HepG2 (cell line): ENCODE measurements around the gene PMEL. TPM values are rescaled to one million over a fixed set of nuclear protein-coding genes. Genes with fewer than 3 reads are reported as not detected.

ENCODE experiments used
- ATAC-seq: fragments of 200-7000 bp; cut with Tn5 transposase; 3 replicates; pipeline ENCODE4 v1.9.1; 2020; ENCODE audit warnings: mild to moderate bottlenecking, moderate library complexity
- BruUV-seq: library from RNA; stranded (reverse); fragments of 400-500 nt; replicated peaks from 2 replicates; lab custom pipeline; 2021; lab: Mats Ljungman, UMichigan
- CTCF ChIA-PET: fragments of 300-600 bp; formaldehyde crosslinking; extraction: SDS; loops from one replicate; lab custom pipeline; 2021; ENCODE audit warnings: low total read pairs, inconsistent platforms, low intra/inter-chr PET ratio; lab: Yijun Ruan, JAX
- POLR2A ChIA-PET: fragments of 350-600 bp; sonication (Branson Sonifier 250); formaldehyde crosslinking; loops from one replicate; lab custom pipeline; 2020; ENCODE audit warnings: antibody characterized with exemption, inconsistent platforms; lab: Yijun Ruan, JAX
- DNase-seq: peaks from one replicate; pipeline ENCODE4 v3.0.0-alpha.2; 2015; ENCODE audit warnings: low spot score
- FAIRE-seq: peaks from 3 replicates; lab custom pipeline; 2011; peaks lifted over from hg19 to GRCh38; lab: Jason Lieb, UNC
- H2AFZ ChIP-seq: one replicate; pipeline ENCODE4 v1.6.1; 2011; ENCODE audit warnings: low read length, inconsistent platforms
- H3K27ac ChIP-seq: fragments of 300-600 bp; 3 replicates; pipeline ENCODE4 v1.8.0; 2011; ENCODE audit warnings: mixed run types, mild to moderate bottlenecking, mixed read lengths, low read length, inconsistent platforms; ENCODE audit not compliant: insufficient read depth; ENCODE audit errors: extremely low read length
- H3K27me3 ChIP-seq, 2 experiments: fragments of 200-600 bp in 1 of 2; 2 replicates in 1 of 2; 3 replicates in 1 of 2; pipeline versions ENCODE4 v1.6.0 to v1.8.0; 2011; ENCODE audit warnings: low read length in 2 of 2, mild to moderate bottlenecking in 2 of 2, moderate library complexity in 2 of 2, inconsistent platforms in 1 of 2; ENCODE audit not compliant: insufficient read depth in 2 of 2, control insufficient read depth in 1 of 2
- H3K36me3 ChIP-seq, 2 experiments: fragments of 200-600 bp in 1 of 2; replicated peaks in 1 of 2; 2 replicates in 1 of 2; 3 replicates in 1 of 2; pipeline versions ENCODE4 v1.5.1 to v1.8.0; 2011; ENCODE audit warnings: low read length in 2 of 2, inconsistent platforms in 1 of 2; ENCODE audit not compliant: insufficient read depth in 2 of 2, control insufficient read depth in 1 of 2
- H3K4me1 ChIP-seq: 2 replicates; pipeline ENCODE4 v1.5.1; 2012; ENCODE audit warnings: low read length, inconsistent platforms; ENCODE audit not compliant: insufficient read depth
- H3K4me2 ChIP-seq: 2 replicates; pipeline ENCODE4 v1.6.0; 2011; ENCODE audit warnings: low read depth, low read length, inconsistent platforms
- H3K4me3 ChIP-seq, 3 experiments: fragments of 200-600 bp in 1 of 3; sonication (generic), shearing (Covaris generic) in 1 of 3; replicated peaks in 1 of 3; 2 replicates each; pipeline ENCODE4 v1.5.1; 2011 to 2016; ENCODE audit warnings: low read length in 3 of 3, inconsistent platforms in 2 of 3, low read depth in 2 of 3, mild to moderate bottlenecking in 2 of 3, control low read depth in 1 of 3, mixed read lengths in 1 of 3; ENCODE audit not compliant: insufficient read depth in 1 of 3
- H3K79me2 ChIP-seq: one replicate; pipeline ENCODE4 v1.6.1; 2011; ENCODE audit warnings: low read length, inconsistent platforms; ENCODE audit not compliant: insufficient read depth
- H3K9ac ChIP-seq: 2 replicates; pipeline ENCODE4 v1.6.0; 2011; ENCODE audit warnings: mild to moderate bottlenecking, low read depth, low read length, inconsistent platforms; ENCODE audit not compliant: insufficient read depth
- H3K9me3 ChIP-seq: 2 replicates; pipeline ENCODE4 v1.5.1; 2012; ENCODE audit warnings: mild to moderate bottlenecking, low read length
- H4K20me1 ChIP-seq: 2 replicates; pipeline ENCODE4 v1.6.0; 2011; ENCODE audit warnings: inconsistent platforms, mild to moderate bottlenecking, low read length, moderate library complexity; ENCODE audit not compliant: insufficient read depth
- ARHGAP35 ChIP-seq: sonication (generic); formaldehyde crosslinking; IDR thresholded peaks from 2 replicates; pipeline ENCODE4 v1.9.0; 2022; ENCODE audit warnings: mild to moderate bottlenecking, inconsistent platforms, moderate library complexity, missing genetic modification reagents, borderline replicate concordance
- ASH2L ChIP-seq: fragments of 300-600, 200-600 bp; sonication (generic); IDR thresholded peaks from 2 replicates; pipeline ENCODE4 v1.7.0; 2017; ENCODE audit warnings: low read depth, mild to moderate bottlenecking, moderate library complexity, mixed read lengths, low read length; ENCODE audit not compliant: insufficient read length
- CREB1 ChIP-seq, 2 experiments: fragments of 450-650 bp in 1 of 2; IDR thresholded peaks; 2 replicates each; pipeline ENCODE4 v1.6.1; 2016 to 2017; ENCODE audit warnings: control low read depth in 1 of 2, mild to moderate bottlenecking in 1 of 2, missing compliant biosample characterization in 1 of 2, missing genetic modification characterization in 1 of 2
- CREM ChIP-seq, 2 experiments: sonication (generic) in 1 of 2; formaldehyde crosslinking in 1 of 2; IDR thresholded peaks; 2 replicates each; pipeline versions ENCODE4 v1.4.0 to v1.6.1; 2016 to 2020; ENCODE audit warnings: antibody characterized with exemption in 1 of 2, mild to moderate bottlenecking in 1 of 2, missing genetic modification reagents in 1 of 2
- IKZF4 ChIP-seq: sonication (generic); formaldehyde crosslinking; IDR thresholded peaks from 2 replicates; pipeline ENCODE4 v1.5.1; 2020; ENCODE audit warnings: borderline replicate concordance, mild to moderate bottlenecking, low read depth, missing genetic modification reagents; ENCODE audit errors: not compliant biosample characterization
- KAT8 ChIP-seq: IDR thresholded peaks from 2 replicates; pipeline ENCODE4 v1.6.1; 2016; ENCODE audit warnings: missing genetic modification reagents, missing compliant biosample characterization
- KDM3A ChIP-seq: IDR thresholded peaks from 2 replicates; pipeline ENCODE4 v1.6.1; 2018; ENCODE audit warnings: low read depth, missing compliant biosample characterization
- NCOA2 ChIP-seq: sonication (generic); formaldehyde crosslinking; IDR thresholded peaks from 2 replicates; pipeline ENCODE4 v1.8.0; 2022; ENCODE audit warnings: inconsistent platforms
- NFKB2 ChIP-seq: sonication (generic); formaldehyde crosslinking; IDR thresholded peaks from 2 replicates; pipeline ENCODE4 v1.4.0; 2020; ENCODE audit warnings: missing genetic modification reagents, borderline replicate concordance
- PLRG1 ChIP-seq: fragments of 450-650 bp; conservative IDR thresholded peaks from 2 replicates; pipeline ENCODE4 v1.6.1; 2016
- SRSF9 ChIP-seq: fragments of 200-400 bp; formaldehyde crosslinking; IDR thresholded peaks from 2 replicates; pipeline ENCODE4 v1.6.1; 2018; ENCODE audit warnings: borderline replicate concordance, mild to moderate bottlenecking, low read depth, low read length; ENCODE audit not compliant: insufficient read depth, poor library complexity, severe bottlenecking
- TBL1XR1 ChIP-seq: fragments of 150-350 bp; IDR thresholded peaks from 2 replicates; pipeline ENCODE4 v1.6.1; 2014; ENCODE audit warnings: borderline replicate concordance, low read length; ENCODE audit not compliant: partially characterized antibody
- ZFP36L1 ChIP-seq: sonication (generic); formaldehyde crosslinking; IDR thresholded peaks from 2 replicates; pipeline ENCODE4 v1.8.0; 2022; ENCODE audit warnings: mild to moderate bottlenecking, missing genetic modification reagents, moderate library complexity
- ZFP90 ChIP-seq: sonication (generic); formaldehyde crosslinking; IDR thresholded peaks from 2 replicates; pipeline ENCODE4 v1.8.0; 2022; ENCODE audit warnings: missing genetic modification reagents, mild to moderate bottlenecking, inconsistent platforms, borderline replicate concordance
- ZMYM2 ChIP-seq: sonication (generic); formaldehyde crosslinking; IDR thresholded peaks from 2 replicates; pipeline ENCODE4 v1.8.0; 2022; ENCODE audit warnings: mild to moderate bottlenecking, missing genetic modification reagents
- ZNF180 ChIP-seq: sonication (generic); formaldehyde crosslinking; IDR thresholded peaks from 2 replicates; pipeline ENCODE4 v1.4.0; 2020; ENCODE audit warnings: low read depth, missing genetic modification reagents, borderline replicate concordance
- ZNF20 ChIP-seq: sonication (generic); formaldehyde crosslinking; IDR thresholded peaks from 2 replicates; pipeline ENCODE4 v1.4.0; 2020; ENCODE audit warnings: mild to moderate bottlenecking, moderate library complexity, missing genetic modification reagents
- ZNF572 ChIP-seq: sonication (generic); formaldehyde crosslinking; IDR thresholded peaks from 2 replicates; pipeline ENCODE4 v1.5.1; 2020; ENCODE audit warnings: mild to moderate bottlenecking, missing genetic modification reagents
- ZNF616 ChIP-seq: sonication (generic); formaldehyde crosslinking; IDR thresholded peaks from 2 replicates; pipeline ENCODE4 v1.5.0; 2020; ENCODE audit warnings: low read depth, mild to moderate bottlenecking, missing genetic modification reagents
- WGBS: methylation state at CpG from one replicate; pipeline ENCODE4 v1.1.6; 2017; ENCODE audit warnings: low lambda C conversion rate; 5-methylcytosine and 5-hydroxymethylcytosine counted together
- in situ Hi-C: cut with HindIII; loops from 2 replicates; pipeline ENCODE4 v1.10.0; 2017; ENCODE audit warnings: low pct_unique_long_range_greater_than_20kb; ENCODE audit not compliant: extremely low pct_ligation_motif_present
- intact Hi-C: fragments of 100-400 bp; cut with micrococcal nuclease; formaldehyde crosslinking; loops from one replicate; pipeline ENCODE4 v1.10.0; 2022; ENCODE audit not compliant: unreplicated experiment
- polyA plus RNA-seq, 8 experiments: library from polyadenylated mRNA; depleted of rRNA in 3 of 8; stranded (reverse) in 7 of 8; unstranded in 1 of 8; fragments of >200 nt; fragmentation: Illumina TruSeq in 4 of 8; extraction: Trizol in 4 of 8; gene quantifications; 2 replicates each; pipeline versions ENCODE4 v1.2.1 to v1.2.3, GENCODE V29; 2011 to 2016; ENCODE audit warnings: low read depth in 4 of 8, missing spikeins in 1 of 8, mixed read lengths in 1 of 8; ENCODE audit not compliant: insufficient read depth in 1 of 8
- total RNA-seq, 5 experiments: library from RNA; depleted of rRNA; stranded (reverse); fragments of >200 nt; fragmentation: Illumina TruSeq; extraction: Trizol; gene quantifications; 2 replicates each; pipeline ENCODE4 v1.2.3, GENCODE V29; 2016; ENCODE audit warnings: low read depth in 1 of 5
- TF ChIP-seq, protein P1 (sequence below): conservative IDR thresholded peaks from 2 replicates; pipeline ENCODE4 v1.6.1; 2018; ENCODE audit warnings: missing genetic modification reagents

PMEL gene
- total and polyA plus RNA-seq, 2 of the 13 experiments (the other 11 are each of a cell fraction or from before 2014, with no cell fraction given) = 0.49 to 3.3 TPM

DNA sequence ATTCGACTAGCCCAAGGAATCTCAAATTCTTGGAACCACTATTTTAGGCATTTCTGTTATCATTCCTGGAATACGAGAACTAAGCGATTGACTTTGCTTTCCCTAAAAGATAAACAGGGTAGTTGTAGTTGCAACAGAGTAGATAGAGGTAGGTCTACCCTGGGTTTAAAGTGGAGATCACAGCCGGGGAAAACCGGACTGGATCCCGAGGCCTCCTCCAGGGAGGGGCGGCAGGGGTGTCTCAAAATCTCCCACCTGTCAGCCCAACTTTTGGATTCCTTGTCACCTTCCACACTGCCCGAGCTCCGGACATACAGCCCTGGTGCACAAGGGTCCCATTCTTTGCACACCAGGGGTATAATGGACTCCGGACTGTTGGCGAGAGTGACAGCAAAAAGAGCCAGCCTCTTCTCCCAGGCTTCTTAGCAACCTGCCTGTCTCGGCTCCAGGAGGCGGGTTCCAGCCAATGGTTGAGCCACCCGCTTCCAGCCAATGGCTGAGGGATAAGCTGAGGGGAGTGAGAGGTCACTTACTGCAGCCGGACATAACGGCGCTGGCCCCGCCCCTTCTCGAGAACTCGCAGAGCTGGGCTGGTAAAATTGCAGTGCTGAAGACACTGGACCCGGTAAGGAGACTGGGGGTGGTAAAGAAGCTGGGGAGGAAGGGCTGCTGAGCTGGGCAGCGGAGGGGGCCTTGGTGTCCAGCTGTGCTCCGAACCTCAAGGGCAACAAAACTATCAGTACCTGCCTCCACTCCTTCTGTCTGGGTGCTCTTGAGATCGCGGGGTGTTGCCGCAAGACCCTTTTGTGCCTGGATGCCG, 31.1 kb upstream of the PMEL start, which contains the start of gene SUOX:
Gene SUOX (plus strand): TSS at position 562 of the 820 bp plus-strand sequence. CDS start 4,946 bp downstream, outside the sequence.
- Histone ChIP-seq H3K79me2 (peaks cover 20% of the 10 kb centered on the region), H3K27me3 (peaks cover 0 to 3% of the 10 kb centered on the region in 2 experiments; a peak in 1 of 5 replicates), H4K20me1 (no peaks in the 10 kb centered on the region), H2AFZ (no peak within 1 kb of the TSS), H3K4me3 (peak within 1 kb of the TSS; percentile 84 to 88 (median 84)), H3K9me3 (no peaks in the 10 kb centered on the region), H3K4me2 (peak within 1 kb of the TSS; percentile 85), H3K27ac (peak within 1 kb of the TSS; percentile 92), H3K4me1 (peaks cover 50% of the 10 kb centered on the region), H3K9ac (peak within 1 kb of the TSS; percentile 88), H3K36me3 (peaks cover 7 to 24% of the 10 kb centered on the region in 2 experiments; a peak in 4 of 5 replicates)
- DNase-seq (peak; percentile 98), ATAC-seq (peak; percentile 98), FAIRE-seq (peak; percentile 99)
- ChIA-PET CTCF (interaction anchor here (1.2 to 3.0 kb wide), 4 partner anchors 30 to 44 kb away, joined by 3 to 79 read pairs (median 5); partner anchors contain the start of genes CDK2 and RPS26), POLR2A (interaction anchor here (0.6 to 3.5 kb wide), 26 partner anchors 10 to 268 kb away, joined by 3 to 60 read pairs (median 7); partner anchors contain the start of genes DNAJC14, ESYT1, IKZF4 and ORMDL2)
- under 1% methylated on average over 18 of the region's 27 CpGs for WGBS
- BruUV-seq = TSS peak; percentile 82
- in situ Hi-C loops (loop anchor here (5.0 kb wide), 1 partner anchor 35 kb away; no protein-coding TSS in a partner anchor), intact Hi-C loops (loop anchor here (1.0 to 2.0 kb wide), 4 partner anchors 14 to 84 kb away; partner anchors contain the start of genes ERBB3 and RPS26)
- TF ChIP-seq TBL1XR1 = no peak
- TF ChIP-seq ARHGAP35 = no peak
- TF ChIP-seq ASH2L = peak; percentile 71
- TF ChIP-seq ZNF180 = no peak; the same call in 1 of the 2 replicates
- TF ChIP-seq, protein P1, sequence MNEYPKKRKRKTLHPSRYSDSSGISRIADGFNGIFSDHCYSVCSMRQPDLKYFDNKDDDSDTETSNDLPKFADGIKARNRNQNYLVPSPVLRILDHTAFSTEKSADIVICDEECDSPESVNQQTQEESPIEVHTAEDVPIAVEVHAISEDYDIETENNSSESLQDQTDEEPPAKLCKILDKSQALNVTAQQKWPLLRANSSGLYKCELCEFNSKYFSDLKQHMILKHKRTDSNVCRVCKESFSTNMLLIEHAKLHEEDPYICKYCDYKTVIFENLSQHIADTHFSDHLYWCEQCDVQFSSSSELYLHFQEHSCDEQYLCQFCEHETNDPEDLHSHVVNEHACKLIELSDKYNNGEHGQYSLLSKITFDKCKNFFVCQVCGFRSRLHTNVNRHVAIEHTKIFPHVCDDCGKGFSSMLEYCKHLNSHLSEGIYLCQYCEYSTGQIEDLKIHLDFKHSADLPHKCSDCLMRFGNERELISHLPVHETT = no peak
- TF ChIP-seq NFKB2 (CRISPR knock-in tag) = peak; percentile 69; the same call in 1 of the 2 replicates
- no peak for TF ChIP-seq SRSF9
- TF ChIP-seq CREB1 (IDR thresholded peaks at IDR 0.05) = peak; percentile 42; the same call in 1 of the 2 replicates
- peak; percentile 64 for TF ChIP-seq CREB1 (CRISPR knock-in tag; IDR thresholded peaks at IDR 0.05)
- TF ChIP-seq ZNF572 (CRISPR knock-in tag) = 0 out of 2 replicates have a peak, but pooled peaks have one; percentile 9
- TF ChIP-seq KDM3A (CRISPR knock-in tag) = no peak
- TF ChIP-seq CREM (IDR thresholded peaks at IDR 0.05) = peak; percentile 26; the same call in 1 of the 2 replicates
- no peak for TF ChIP-seq CREM (CRISPR knock-in tag; IDR thresholded peaks at IDR 0.05)
- TF ChIP-seq ZMYM2 (CRISPR knock-in tag) = no peak
- TF ChIP-seq ZNF616 = 0 out of 2 replicates have a peak, but pooled peaks have one; percentile 59
- TF ChIP-seq IKZF4 (CRISPR knock-in tag) = no peak
- no peak for TF ChIP-seq ZNF20
- TF ChIP-seq NCOA2 (CRISPR knock-in tag) = 0 out of 2 replicates have a peak, but pooled peaks have one; percentile 25
- TF ChIP-seq ZFP36L1 (CRISPR knock-in tag) = peak; percentile 71; the same call in 1 of the 2 replicates
- peak; percentile 79 for TF ChIP-seq ZFP90 (CRISPR knock-in tag)
- TF ChIP-seq KAT8 = peak; percentile 76; the same call in 1 of the 2 replicates
- no peak for TF ChIP-seq PLRG1
